ENCODE results near the gene MEGF11. TPM values are rescaled to one million over a fixed set of nuclear protein-coding genes. Genes with fewer than 3 reads are reported as not detected.

MEGF11 gene
- total RNA-seq, 4 donors from 2014 or later = 0.76 TPM; not detected in 3

GRCh38 chr15:66147440-66147839 lies 106.1 kb downstream of the MEGF11 start:
- Histone ChIP-seq H3K27ac (no peak overlapping the region), H3K36me3 (no peaks in the 10 kb centered on the region), H3K4me1 (no peaks in the 10 kb centered on the region), H3K4me3 (no peak overlapping the region), H3K27me3 (no peaks in the 10 kb centered on the region), H3K9me3 (no peaks in the 10 kb centered on the region)
- intact Hi-C loops (cut with DNase I; ENCODE audit: low total_unique reads) = no loop called here
- no peak for TF ChIP-seq POLR2A (IDR thresholded peaks at IDR 0.05)
- TF ChIP-seq, protein P1, sequence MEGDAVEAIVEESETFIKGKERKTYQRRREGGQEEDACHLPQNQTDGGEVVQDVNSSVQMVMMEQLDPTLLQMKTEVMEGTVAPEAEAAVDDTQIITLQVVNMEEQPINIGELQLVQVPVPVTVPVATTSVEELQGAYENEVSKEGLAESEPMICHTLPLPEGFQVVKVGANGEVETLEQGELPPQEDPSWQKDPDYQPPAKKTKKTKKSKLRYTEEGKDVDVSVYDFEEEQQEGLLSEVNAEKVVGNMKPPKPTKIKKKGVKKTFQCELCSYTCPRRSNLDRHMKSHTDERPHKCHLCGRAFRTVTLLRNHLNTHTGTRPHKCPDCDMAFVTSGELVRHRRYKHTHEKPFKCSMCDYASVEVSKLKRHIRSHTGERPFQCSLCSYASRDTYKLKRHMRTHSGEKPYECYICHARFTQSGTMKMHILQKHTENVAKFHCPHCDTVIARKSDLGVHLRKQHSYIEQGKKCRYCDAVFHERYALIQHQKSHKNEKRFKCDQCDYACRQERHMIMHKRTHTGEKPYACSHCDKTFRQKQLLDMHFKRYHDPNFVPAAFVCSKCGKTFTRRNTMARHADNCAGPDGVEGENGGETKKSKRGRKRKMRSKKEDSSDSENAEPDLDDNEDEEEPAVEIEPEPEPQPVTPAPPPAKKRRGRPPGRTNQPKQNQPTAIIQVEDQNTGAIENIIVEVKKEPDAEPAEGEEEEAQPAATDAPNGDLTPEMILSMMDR (IDR thresholded peaks at IDR 0.05) = no peak
- no peak for DNase-seq

DNA sequence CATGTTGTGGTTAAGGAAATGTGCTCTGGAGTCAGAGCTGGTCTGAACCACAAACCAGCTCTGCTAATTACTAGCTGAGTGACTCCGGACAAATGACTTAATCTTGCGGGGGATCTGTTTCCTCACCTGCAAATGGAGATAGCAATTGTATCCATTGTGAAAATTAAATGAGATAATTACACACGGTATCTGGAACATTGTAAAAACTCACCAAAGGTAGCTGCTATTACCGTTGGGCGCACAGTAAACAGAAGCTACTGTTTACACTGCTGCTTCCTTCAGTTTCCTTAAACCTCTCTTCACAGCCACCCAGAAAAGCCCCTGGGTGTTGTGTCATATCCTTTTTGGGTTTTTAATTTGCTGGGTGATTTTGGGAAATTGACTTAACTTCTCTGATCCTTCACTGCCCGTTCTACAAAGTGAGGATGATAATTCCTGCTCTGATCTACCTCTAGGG lies 107.8 kb downstream of the MEGF11 start:
- Histone ChIP-seq H3K4me3 (no peak overlapping the region), H3K36me3 (no peaks in the 10 kb centered on the region), H3K4me1 (no peaks in the 10 kb centered on the region), H3K27me3 (no peaks in the 10 kb centered on the region), H3K9me3 (no peaks in the 10 kb centered on the region), H3K27ac (no peak overlapping the region)
- no peak for DNase-seq
- TF ChIP-seq, protein P1 (IDR thresholded peaks at IDR 0.05) = no peak
- TF ChIP-seq POLR2A (IDR thresholded peaks at IDR 0.05) = no peak
- intact Hi-C loops (cut with DNase I; ENCODE audit: low total_unique reads) = no loop called here

DNA sequence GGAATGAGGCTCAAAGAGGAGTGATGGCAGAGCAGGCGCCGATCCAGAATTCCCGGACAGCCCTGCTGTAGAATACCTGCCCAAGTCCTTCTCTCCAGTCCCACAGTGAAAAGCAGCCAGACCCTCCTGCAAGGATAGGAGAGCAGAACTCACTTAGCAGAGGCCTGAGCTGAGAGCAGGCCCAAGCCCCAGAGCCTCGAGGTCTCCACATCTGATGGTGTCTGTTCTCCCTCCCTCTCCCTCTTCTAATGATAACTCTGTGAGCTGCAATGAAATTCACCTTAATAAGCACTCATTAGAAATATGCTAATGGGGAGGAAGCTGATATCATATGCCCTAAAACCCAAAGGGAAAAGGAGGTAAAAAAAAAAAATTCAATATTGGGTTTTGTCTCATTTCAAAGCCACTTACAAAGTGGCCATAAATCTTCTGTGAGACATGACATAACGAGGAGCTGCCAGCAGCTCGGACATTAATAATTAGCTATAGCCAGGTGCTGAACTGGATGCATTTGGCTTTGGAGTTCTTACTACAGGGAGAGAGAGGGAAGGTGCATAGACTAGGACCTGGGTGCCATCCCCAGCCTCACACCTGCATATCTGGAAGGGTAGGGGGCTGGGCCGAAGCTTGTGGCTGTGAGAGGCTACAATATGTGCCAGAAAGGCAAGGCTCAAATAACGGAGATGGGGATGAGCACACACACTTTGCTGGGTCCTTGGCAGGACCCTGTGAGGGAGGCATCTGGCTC lies 108.4 kb downstream of the MEGF11 start:
- Histone ChIP-seq H3K36me3 (no peaks in the 10 kb centered on the region), H3K27ac (no peak overlapping the region), H3K27me3 (no peaks in the 10 kb centered on the region), H3K4me3 (no peak overlapping the region), H3K4me1 (no peaks in the 10 kb centered on the region), H3K9me3 (no peaks in the 10 kb centered on the region)
- DNase-seq = no peak
- TF ChIP-seq, protein P1 (IDR thresholded peaks at IDR 0.05) = no peak
- no peak for TF ChIP-seq POLR2A (IDR thresholded peaks at IDR 0.05)
- intact Hi-C loops (cut with DNase I; ENCODE audit: low total_unique reads) = no loop called here

DNA sequence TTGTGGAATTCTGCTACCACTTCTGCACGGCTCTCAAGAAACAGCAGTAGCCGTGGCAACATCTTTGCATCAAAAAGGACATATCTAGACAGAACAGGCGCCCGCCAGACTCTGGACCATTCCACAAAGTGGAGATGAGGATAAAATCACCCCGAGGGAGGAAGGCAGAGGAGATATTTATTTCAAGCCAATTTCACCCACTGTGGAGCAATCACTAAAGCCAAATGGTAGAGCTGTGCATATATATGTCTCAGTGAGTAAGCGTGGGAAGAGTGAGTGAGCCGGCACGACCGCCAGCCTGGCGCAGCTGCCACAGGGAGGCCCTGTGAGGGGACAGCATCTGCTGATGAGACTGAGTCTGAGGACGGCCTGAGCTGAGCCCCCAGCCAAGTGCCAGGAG lies 111.3 kb downstream of the MEGF11 start:
- DNase-seq = no peak
- Histone ChIP-seq H3K4me1 (no peaks in the 10 kb centered on the region), H3K27me3 (no peaks in the 10 kb centered on the region), H3K9me3 (no peaks in the 10 kb centered on the region), H3K4me3 (no peak overlapping the region), H3K36me3 (no peaks in the 10 kb centered on the region), H3K27ac (no peak overlapping the region)
- TF ChIP-seq POLR2A (IDR thresholded peaks at IDR 0.05) = no peak
- TF ChIP-seq, protein P1 (IDR thresholded peaks at IDR 0.05) = no peak
- intact Hi-C loops (cut with DNase I; ENCODE audit: low total_unique reads) = no loop called here

DNA sequence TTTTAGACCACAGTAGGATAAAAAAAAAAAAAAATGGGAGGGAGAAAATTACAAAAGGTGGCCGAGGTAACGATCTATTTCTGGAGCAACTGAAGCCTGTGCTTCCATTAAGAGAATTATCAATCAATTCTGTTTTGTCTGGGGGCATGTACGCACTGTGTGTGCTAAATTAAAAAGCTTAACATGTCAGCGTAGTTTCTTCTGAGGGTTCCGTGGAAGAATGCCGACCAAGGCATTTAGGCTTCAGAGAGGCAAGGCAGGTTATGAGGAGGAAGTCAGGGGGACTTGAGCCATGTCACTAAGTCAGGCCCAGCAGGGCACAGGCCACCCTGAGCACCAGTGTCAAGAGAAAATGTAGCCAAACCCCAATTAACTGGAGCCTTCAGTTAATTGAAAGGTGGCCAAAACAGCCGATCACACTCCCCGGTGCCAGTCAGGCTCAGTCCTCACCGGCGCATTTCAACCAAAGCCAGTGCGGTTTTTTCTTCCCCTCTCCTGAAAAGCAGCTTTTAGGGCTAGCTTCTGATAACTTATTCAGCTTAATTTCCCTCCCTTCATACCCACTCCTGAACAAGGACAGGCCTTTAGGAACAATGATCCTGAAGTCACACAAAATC lies 113.9 kb downstream of the MEGF11 start:
- H3K9me3 ChIP-seq = no peaks in the 10 kb centered on the region
- no peaks in the 10 kb centered on the region for H3K27me3 ChIP-seq
- H3K4me1 ChIP-seq = no peaks in the 10 kb centered on the region
- intact Hi-C loops (cut with DNase I; ENCODE audit: low total_unique reads) = no loop called here
- no peak for DNase-seq
- TF ChIP-seq, protein P1 (IDR thresholded peaks at IDR 0.05) = no peak
- TF ChIP-seq POLR2A (IDR thresholded peaks at IDR 0.05) = no peak
- H3K36me3 ChIP-seq = no peaks in the 10 kb centered on the region
- H3K4me3 ChIP-seq = no peak overlapping the region
- H3K27ac ChIP-seq = no peak overlapping the region

Data from uterus (tissue), 4 donors.